ENCODE results near the gene ANKRD55. TPM values are rescaled to one million over a fixed set of nuclear protein-coding genes. Genes with fewer than 3 reads are reported as not detected.
A peak's percentile ranks its signal among the peaks of the same experiment; 100 is the strongest.
"Not testable (repeated sequence)": the region's sequence is repeated elsewhere in the genome, so short reads cannot be mapped to it uniquely, and the experiment has no call there.

ANKRD55 gene
- total RNA-seq, 1 donor from 2014 or later: 0.74 TPM

DNA sequence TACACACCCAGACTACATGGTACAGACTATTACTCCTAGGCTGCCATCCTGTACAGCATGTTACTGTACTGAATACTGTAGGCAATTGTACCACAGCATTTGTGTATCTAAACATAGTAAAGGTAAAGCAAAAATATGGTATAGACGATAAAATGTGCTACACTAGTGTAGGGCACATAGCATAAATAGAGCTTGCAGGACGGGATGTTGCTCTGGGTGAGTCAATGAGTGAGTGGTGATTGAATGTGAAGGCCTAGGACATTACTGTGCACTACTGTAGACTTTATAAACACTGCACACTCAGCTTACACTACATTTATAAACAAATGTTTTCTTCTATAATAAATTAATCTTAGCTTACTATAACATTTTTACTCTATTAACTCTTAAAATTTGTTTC, 25.6 kb downstream of the ANKRD55 start:
- Histone ChIP-seq H3K27ac (no peak overlapping the region), H3K4me3 (no peak overlapping the region), H3K27me3 (no peaks in the 10 kb centered on the region), H3K4me1 (no peaks in the 10 kb centered on the region), H3K9me3 (no peaks in the 10 kb centered on the region), H3K36me3 (no peaks in the 10 kb centered on the region)
- TF ChIP-seq POLR2A (IDR thresholded peaks at IDR 0.05) (no peak), CTCF (IDR thresholded peaks at IDR 0.05) (no peak), POLR2AphosphoS5 (IDR thresholded peaks at IDR 0.05; ENCODE audit: insufficient read depth in 1 of 2, low read depth in 1 of 2) (no peak)
- no peak for DNase-seq (ENCODE audit: extremely low spot score in 2 of 2)
- intact Hi-C loops (cut with DNase I): loop anchor here (10.0 kb wide), 1 partner anchor 233 kb away; no protein-coding TSS in a partner anchor

DNA sequence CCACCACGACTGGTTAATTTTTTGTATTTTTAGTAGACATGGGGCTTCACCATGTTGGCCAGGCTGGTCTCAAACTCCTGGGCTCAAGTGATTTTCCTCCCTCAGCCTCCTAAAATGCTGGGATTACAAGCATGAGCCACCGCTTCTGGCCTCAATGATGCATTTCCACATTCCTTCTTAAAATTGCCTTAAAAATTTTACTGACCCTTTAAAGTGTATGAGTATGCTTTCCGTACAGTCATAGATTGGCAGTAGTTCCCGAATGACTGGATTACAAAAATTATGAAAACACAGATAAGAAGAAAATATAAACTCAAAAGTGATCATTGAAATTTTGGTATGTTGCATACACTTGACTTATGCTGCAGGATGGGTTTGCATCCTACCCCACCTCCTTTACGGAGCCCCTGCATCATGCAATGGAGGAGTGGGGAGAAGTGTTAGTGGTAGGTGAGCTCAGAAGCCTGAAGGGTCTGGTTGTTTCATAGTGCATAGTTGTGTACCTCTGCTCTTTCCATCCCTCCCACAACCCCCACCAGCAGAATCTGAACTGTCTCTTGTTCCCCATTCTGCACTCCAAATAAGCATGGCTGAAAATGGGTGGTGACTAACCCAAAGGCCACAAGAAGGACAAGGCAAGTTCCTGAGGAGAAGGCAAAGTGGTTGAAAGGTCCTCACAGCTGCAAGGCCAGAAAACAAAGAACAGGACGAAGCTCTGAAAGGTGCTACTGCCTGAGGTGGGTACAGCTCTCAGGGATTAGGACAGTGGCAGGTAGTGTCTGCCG, 26.8 kb downstream of the ANKRD55 start:
- intact Hi-C loops (cut with DNase I): loop anchor here (10.0 kb wide), 1 partner anchor 232 kb away; no protein-coding TSS in a partner anchor
- H3K4me3 ChIP-seq: no peak overlapping the region
- no peaks in the 10 kb centered on the region for H3K9me3 ChIP-seq
- no peaks in the 10 kb centered on the region for H3K4me1 ChIP-seq
- H3K36me3 ChIP-seq: no peaks in the 10 kb centered on the region
- no peak for TF ChIP-seq POLR2A (IDR thresholded peaks at IDR 0.05)
- TF ChIP-seq CTCF (IDR thresholded peaks at IDR 0.05): no peak
- no peak for TF ChIP-seq POLR2AphosphoS5 (IDR thresholded peaks at IDR 0.05; ENCODE audit: insufficient read depth in 1 of 2, low read depth in 1 of 2)
- no peak for DNase-seq (ENCODE audit: extremely low spot score in 2 of 2)
- H3K27me3 ChIP-seq: no peaks in the 10 kb centered on the region
- H3K27ac ChIP-seq: no peak overlapping the region

DNA sequence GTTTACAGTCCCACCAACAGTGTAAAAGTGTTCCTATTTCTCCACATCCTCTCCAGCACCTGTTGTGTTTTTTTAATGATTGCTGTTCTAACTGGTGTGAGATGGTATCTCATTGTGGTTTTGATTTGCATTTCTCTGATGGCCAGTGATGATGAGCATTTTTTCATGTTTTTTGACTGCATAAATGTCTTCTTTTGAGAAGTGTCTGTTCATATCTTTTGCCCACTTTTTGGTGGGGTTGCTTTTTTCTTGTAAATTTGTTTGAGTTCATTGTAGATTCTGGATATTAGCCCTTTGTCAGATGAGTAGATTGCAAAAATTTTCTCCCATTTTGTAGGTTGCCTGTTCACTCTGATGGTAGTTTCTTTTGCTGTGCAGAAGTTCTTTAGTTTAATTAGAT, 29.2 kb downstream of the ANKRD55 start:
- not testable (repeated sequence) for H3K27ac ChIP-seq; H3K4me1 ChIP-seq; H3K27me3 ChIP-seq; DNase-seq (ENCODE audit: extremely low spot score in 2 of 2); H3K9me3 ChIP-seq; H3K36me3 ChIP-seq; H3K4me3 ChIP-seq
- intact Hi-C loops (cut with DNase I): loop anchor here (10.0 kb wide), 1 partner anchor 229 kb away; no protein-coding TSS in a partner anchor

DNA sequence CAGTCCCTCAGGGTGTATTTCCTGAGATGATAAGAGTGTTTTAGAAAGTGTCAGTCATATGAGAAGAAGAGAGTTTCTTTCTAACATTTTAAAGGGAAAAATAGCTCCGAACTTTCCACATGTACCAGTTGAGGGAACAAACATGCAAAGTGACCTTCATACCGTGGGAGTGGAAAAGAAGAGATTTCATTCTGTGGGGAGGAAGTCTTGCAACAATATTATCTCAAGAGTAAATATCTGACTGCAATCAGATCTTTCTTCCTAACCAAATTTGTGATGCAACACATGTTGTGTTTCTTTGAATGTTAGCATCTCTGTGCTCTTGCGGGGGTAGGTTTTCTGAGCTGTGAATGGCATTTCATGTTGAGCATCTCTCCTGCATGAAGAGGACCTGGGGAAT, 30.6 kb downstream of the ANKRD55 start:
- intact Hi-C loops (cut with DNase I): loop anchor here (10.0 kb wide), 1 partner anchor 228 kb away; no protein-coding TSS in a partner anchor
- Histone ChIP-seq H3K27me3 (no peaks in the 10 kb centered on the region), H3K36me3 (no peaks in the 10 kb centered on the region), H3K4me3 (no peak overlapping the region), H3K27ac (no peak overlapping the region), H3K4me1 (no peaks in the 10 kb centered on the region), H3K9me3 (no peaks in the 10 kb centered on the region)
- TF ChIP-seq CTCF (IDR thresholded peaks at IDR 0.05) (no peak), POLR2AphosphoS5 (IDR thresholded peaks at IDR 0.05; ENCODE audit: insufficient read depth in 1 of 2, low read depth in 1 of 2) (no peak)
- no peak for DNase-seq (ENCODE audit: extremely low spot score in 2 of 2)

DNA sequence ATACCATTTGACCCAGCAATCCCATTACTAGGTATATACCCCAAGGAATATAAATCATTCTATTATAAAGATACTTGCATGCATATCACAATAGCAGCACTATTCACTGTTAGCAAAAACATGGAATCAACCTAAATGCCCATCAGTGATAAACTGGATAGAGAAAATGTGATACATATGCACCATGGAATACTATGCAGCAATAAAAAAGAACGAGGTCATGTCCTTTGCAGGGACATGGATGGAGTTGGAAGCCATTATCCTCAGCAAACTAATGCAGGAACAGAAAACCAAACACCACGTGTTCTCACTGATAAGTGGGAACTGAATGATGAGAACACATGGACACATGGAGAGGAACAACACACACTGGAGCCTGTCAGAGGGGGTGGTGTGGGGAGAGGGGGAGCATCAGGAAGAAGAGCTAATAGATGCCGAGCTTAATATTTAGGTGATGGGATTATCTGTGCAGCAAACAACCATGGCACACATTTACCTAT, 31.3 kb downstream of the ANKRD55 start:
- DNase-seq (ENCODE audit: extremely low spot score in 2 of 2); H3K27ac ChIP-seq; H3K9me3 ChIP-seq; H3K4me1 ChIP-seq; H3K36me3 ChIP-seq; H3K27me3 ChIP-seq; H3K4me3 ChIP-seq: not testable (repeated sequence)
- intact Hi-C loops (cut with DNase I): loop anchor here (10.0 kb wide), 1 partner anchor 227 kb away; no protein-coding TSS in a partner anchor

GRCh38 chr5:56200971-56201666, 32.0 kb downstream of the ANKRD55 start:
- TF ChIP-seq POLR2AphosphoS5 (IDR thresholded peaks at IDR 0.05; ENCODE audit: insufficient read depth in 1 of 2, low read depth in 1 of 2): no peak
- TF ChIP-seq CTCF (IDR thresholded peaks at IDR 0.05): peak; percentile 62 to 82 (median 65)
- Histone ChIP-seq H3K27ac (no peak overlapping the region), H3K4me3 (no peak overlapping the region), H3K36me3 (no peaks in the 10 kb centered on the region), H3K4me1 (no peaks in the 10 kb centered on the region), H3K9me3 (no peaks in the 10 kb centered on the region), H3K27me3 (no peaks in the 10 kb centered on the region)
- intact Hi-C loops (cut with DNase I): loop anchor here (10.0 kb wide), 1 partner anchor 226 kb away; no protein-coding TSS in a partner anchor
- no peak for DNase-seq (ENCODE audit: extremely low spot score in 2 of 2)
